Measurements from ENCODE around the gene FSD2.
A peak's percentile ranks its signal among the peaks of the same experiment; 100 is the strongest.
"Not testable (repeated sequence)": the region's sequence is repeated elsewhere in the genome, so short reads cannot be mapped to it uniquely, and the experiment has no call there.

FSD2 gene

DNA sequence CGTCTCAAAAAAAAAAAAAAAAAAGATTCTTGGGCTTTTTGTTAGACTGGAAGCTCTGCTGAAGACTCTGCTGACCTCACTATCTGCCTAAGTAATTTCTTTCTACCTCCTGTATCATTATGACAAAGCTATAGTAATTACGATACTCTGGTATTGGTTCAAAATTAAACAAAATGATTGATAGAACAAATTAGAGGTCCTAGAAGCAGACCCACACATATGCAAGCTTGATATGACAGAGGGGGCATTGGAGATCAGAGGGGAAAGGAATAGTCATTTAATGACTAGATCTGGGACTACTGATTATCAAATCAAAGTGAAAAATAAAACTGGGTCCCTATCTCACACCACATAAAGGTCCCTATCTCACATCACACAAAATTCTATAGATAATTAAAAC is 74.3 kb downstream of the FSD2 start:
- no peak for DNase-seq (ENCODE audit: low spot score)

DNA sequence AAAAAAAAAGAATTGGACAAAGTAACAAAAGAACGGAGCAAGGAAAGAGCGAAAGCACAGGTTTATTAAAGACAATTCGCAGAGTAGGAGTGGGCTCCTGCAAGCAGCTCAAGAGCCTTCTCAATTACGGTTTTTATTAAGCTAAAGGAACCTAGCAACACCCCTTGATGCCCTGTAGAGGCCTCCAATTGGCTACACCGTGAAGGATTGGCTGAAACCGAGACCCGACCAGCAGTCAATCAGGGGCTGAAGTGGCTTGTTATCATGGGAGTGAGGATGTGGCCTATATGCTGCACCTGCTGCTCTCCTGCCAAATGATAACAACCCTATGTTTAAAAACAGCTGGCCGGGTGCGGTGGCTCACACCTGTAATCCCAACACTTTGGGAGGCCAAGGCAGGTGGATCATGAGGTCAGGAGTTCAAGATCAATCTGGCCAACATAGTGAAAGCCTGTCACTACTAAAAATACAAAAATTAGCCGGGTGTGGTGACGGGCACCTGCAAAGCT is 75.8 kb downstream of the FSD2 start:
- no peak for DNase-seq (ENCODE audit: low spot score)

DNA sequence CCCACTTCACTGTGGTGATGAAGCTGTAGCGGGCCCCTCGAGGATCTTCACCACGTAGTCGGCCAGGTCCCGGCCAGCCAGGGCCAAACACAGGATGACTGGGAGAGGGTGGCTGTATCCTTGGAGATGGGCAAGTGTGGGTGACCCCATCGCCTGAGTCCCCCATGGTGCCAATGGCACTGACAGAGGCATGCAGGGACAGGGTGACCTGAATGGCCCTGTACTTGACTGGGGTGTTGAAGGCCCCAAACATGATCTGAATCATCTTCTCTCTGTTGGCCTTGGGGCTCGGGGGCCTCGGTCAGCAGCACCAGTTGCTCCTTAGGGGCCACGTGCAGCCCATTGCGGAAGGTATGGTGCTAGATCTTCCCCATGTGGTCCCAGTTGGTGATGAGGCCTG is 79.1 kb downstream of the FSD2 start:
- DNase-seq (ENCODE audit: low spot score), result no peak

DNA sequence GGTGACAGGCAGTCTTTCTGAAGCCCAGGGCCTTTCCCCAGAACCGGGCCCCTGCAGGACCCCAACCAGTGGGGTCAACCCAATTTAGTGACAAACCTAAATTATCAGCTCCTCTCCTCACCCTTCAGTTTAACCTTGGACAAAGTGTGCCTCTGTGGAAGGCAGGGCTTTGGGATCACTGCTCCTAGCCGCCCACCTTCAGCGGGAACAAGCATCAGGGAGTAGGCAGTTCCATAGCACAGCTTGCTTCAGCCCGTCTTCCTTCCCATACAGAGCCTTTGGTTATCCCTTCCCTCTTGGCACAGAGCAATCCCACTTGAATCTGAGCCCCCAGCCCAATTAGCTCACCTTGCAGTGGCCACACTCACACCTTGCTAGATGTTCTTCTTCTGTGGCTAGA is 90.9 kb downstream of the FSD2 start:
- DNase-seq (ENCODE audit: low spot score), result no peak

DNA sequence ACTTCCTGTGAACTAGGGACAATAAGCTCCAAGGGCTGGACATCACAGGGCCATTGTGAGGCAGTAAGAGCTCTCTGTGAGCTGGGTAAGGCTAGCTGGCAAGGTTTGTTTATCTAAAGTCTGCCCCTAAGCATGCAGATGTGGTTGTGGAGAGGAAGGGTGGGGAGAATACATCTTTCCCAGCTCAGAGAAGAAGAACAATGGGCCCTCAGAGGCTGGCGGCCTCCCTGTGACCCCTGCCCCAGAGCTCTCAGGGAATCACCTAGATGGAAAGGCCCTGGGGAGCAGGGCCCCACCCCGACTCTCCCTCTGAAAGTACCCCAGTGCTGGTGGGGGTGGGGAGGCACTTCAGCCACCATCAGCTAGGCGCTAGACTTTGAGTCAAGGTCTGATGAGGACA is 91.9 kb downstream of the FSD2 start:
- no peak for DNase-seq (ENCODE audit: low spot score)

DNA sequence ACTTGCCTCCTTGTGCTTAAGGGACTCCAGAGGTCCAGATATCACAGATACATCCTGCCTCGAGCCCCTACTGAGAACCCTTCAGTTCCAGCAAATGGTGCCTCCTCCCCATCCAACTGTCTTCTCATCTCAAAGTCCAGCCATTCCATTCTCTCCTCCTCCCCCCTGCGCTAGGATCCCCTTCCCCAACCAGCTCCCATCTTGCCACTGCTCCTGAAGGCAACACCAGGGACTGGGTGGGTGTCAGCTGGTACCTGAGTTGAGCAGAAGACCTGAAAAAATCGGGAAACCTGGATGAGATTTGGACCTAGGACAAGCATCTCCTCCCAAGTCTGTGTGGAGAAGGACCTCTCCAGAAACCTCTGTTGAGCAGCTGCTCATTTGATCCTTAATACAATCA is 93.8 kb downstream of the FSD2 start:
- DNase-seq (ENCODE audit: low spot score), result no peak

DNA sequence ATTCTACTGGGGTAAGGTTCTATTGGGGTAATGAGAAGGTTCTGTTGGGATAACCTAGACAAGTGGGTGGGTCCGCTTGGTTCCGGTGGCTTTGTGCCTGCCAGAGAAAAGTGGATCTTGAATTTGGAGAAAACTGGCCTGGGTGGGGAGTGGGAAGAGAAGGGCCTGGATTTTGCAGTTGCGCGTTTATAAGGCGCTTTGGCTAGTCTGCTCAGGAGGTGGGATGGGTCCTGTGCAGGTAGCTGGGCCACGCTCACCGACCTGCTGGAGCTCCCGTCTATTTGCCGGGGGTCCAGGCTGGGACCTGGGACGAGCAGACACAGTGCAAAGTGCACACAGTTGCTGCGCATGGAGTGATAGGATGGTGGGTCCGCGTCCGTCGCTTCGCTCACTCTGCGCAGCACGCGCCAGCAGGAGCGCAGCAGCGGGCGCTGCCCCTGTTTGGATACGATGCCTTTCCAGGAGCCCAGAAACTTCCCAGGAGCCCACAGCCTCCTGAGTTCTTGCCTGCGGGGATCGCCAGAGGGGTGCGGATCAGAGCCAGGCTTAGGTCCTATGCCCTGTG is 94.9 kb downstream of the FSD2 start:
- DNase-seq (ENCODE audit: low spot score), result no peak

DNA sequence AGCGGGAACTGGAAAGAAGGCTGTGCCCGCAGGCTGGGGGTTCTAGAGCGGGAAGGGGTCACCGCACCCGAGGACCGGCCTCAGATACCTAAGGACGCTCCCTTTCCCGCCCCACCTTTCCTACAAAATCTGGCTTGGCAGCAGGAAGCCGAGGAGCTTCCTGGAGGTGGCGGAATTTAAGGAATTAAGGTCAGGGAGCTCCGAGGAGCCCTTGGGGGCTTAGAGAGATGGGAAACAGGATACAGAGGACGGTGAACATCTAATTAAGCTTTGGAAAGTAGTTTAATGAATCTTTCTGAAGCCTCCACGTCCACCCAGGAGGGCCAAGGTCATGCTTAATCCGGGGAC is 95.7 kb downstream of the FSD2 start:
- DNase-seq (ENCODE audit: low spot score), result no peak

DNA sequence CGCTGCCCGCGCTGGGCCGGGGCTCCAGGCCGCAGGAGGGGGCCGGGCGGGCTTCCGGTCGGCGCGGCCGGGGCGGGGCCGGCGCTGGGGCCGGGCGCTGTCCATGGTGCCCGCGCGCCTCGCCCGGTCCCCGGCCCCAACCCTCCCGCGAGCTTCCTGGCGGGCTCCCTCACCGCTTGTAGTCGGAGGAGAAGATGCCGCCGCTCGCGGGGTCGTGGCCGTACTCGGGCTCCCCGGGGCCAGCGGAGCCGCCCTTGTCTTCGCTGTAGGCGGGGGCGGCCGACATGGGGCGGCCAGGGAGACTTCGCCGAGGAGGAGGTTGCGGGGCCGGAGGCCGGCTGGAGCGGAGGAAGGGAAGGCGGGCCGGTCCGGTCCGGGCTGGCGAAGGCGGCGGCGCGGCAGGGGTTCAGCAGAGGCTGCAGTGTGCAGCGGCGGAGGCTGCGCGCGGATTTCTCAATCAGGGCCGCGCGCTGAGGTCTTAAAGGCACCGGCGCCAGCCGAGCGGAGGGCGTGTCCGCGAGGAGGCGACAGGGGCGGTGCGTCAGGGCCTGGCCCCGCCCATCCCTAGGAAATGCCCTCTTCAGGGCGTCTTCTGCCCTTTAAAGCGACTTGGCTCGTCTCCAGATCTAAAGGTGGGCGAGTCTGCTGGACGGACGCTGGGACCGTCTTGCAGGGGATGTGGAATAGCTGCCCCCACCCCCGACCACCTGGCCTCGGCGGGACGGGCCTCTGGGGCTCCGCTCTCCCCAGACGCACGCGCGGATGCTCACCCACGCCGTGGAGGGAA is 96.3 kb downstream of the FSD2 start, which contains the start of gene AP3B2:
Gene AP3B2 (minus strand): TSS at position 455 of the 787 bp plus-strand sequence. CDS start 169 bp downstream, at position 286.
- peak; percentile 53 for DNase-seq (ENCODE audit: low spot score)

DNA sequence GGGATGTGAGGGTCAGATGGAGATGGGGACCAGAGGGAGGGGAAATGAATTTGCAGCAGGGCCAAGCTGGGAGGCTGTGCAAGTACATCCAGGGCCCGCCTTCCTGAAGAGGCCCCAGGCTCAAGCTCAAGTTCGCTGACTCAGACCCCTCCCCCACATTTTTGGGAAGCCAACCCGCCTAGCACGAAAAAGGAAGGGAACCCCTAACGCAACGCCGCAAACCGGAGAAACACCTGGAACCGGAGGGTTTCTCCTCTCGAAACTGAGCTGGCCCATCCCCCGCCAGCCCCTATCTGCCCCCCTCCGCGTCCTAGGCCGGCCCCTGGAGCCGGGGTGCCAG is 96.8 kb downstream of the FSD2 start:
- no peak for DNase-seq (ENCODE audit: low spot score)

DNA sequence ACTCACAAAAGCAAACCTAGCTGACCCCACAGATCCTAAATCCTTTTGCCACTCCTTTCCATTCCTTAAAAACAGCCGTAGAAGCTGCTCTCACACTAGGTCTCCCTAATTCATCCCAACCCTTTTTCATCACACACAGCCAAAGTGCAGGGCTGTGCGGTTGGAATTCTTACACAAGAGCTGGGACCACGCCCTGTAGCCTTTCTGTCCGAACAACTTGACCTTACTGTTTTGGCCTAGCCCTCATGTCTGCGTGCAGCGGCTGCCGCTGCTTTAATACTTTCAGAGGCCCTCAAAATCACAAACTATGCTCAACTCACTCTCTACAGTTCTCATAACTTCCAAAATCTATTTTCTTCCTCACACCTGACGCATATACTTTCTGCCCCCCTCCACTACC is 100.0 kb downstream of the FSD2 start:
- DNase-seq (ENCODE audit: low spot score), result not testable (repeated sequence)

Measured in CD4-positive, alpha-beta T cell treated with Interleukin-2 at 100 ng/mL for 4 hours (primary cell).